OCI-LY1 (cell line): ENCODE measurements around the gene MYCL.

ENCODE experiments used
- CTCF ChIP-seq: fragments of 200-600 bp; sonication (generic), shearing (Covaris generic); IDR thresholded peaks from 2 replicates; pipeline ENCODE4 v1.5.1; 2017; ENCODE audit warnings: mild to moderate bottlenecking, antibody characterized with exemption, low read length, moderate library complexity, mixed read lengths
- EZH2 ChIP-seq: fragments of 200-600 bp; sonication (generic), shearing (Covaris generic); IDR thresholded peaks from 2 replicates; pipeline ENCODE4 v1.8.0; 2017; ENCODE audit warnings: borderline replicate concordance, mixed run types, mild to moderate bottlenecking, antibody characterized with exemption, low read length, moderate library complexity, mixed read lengths

GRCh38 chr1:39898648-39899603 lies 2.8 kb downstream of the MYCL start:
- TF ChIP-seq EZH2 (no peak), CTCF (no peak)
